Measurements from ENCODE around the gene EXOC6. TPM values are rescaled to one million over a fixed set of nuclear protein-coding genes. Genes with fewer than 3 reads are reported as not detected.

The EXOC6 gene
- total RNA-seq, 1 donor from 2014 or later: 25.6 TPM

- Histone ChIP-seq H3K4me3 (no peak overlapping the region), H4K20me1 (ENCODE audit: low read depth) (no peaks in the 10 kb centered on the region), H2AFZ (replicated peaks) (no peak overlapping the region), H3K36me3 (no peaks in the 10 kb centered on the region), H3K4me2 (no peak overlapping the region), H3K9ac (no peak overlapping the region), H3K79me2 (ENCODE audit: low read depth) (no peaks in the 10 kb centered on the region), H3K4me1 (no peaks in the 10 kb centered on the region), H3K9me3 (ENCODE audit: low read depth) (no peaks in the 10 kb centered on the region), H3K27ac (no peak overlapping the region), H3K27me3 (no peaks in the 10 kb centered on the region), H3F3A (ENCODE audit: low read depth) (no peaks in the 10 kb centered on the region)
- Mint-ChIP-seq H3K36me3 (no peaks in the 10 kb centered on the region), H3K27me3 (ENCODE audit: insufficient read depth, low read depth) (peaks cover 10% of the 10 kb centered on the region), H3K27ac (no peak overlapping the region), H3K4me1 (peaks cover 5% of the 10 kb centered on the region), H3K9me3 (peaks cover 2% of the 10 kb centered on the region), H3K4me3 (no peak overlapping the region)
- no peak for TF ChIP-seq EZH2 (IDR thresholded peaks at IDR 0.05)
- TF ChIP-seq, protein P1, sequence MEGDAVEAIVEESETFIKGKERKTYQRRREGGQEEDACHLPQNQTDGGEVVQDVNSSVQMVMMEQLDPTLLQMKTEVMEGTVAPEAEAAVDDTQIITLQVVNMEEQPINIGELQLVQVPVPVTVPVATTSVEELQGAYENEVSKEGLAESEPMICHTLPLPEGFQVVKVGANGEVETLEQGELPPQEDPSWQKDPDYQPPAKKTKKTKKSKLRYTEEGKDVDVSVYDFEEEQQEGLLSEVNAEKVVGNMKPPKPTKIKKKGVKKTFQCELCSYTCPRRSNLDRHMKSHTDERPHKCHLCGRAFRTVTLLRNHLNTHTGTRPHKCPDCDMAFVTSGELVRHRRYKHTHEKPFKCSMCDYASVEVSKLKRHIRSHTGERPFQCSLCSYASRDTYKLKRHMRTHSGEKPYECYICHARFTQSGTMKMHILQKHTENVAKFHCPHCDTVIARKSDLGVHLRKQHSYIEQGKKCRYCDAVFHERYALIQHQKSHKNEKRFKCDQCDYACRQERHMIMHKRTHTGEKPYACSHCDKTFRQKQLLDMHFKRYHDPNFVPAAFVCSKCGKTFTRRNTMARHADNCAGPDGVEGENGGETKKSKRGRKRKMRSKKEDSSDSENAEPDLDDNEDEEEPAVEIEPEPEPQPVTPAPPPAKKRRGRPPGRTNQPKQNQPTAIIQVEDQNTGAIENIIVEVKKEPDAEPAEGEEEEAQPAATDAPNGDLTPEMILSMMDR (IDR thresholded peaks at IDR 0.05): no peak
- no peak for DNase-seq (ENCODE audit: low spot score)
These were observed 22.3 kb upstream of the EXOC6 start for GRCh38 chr10:92826061-92826460.

- TF ChIP-seq EZH2phosphoT487 (IDR thresholded peaks at IDR 0.05) (no peak), EZH2 (IDR thresholded peaks at IDR 0.05) (no peak)
- TF ChIP-seq, protein P1 (IDR thresholded peaks at IDR 0.05): no peak
- no peaks in the 10 kb centered on the region for H3K9me3 Mint-ChIP-seq
- Histone ChIP-seq H3F3A (ENCODE audit: low read depth) (no peaks in the 10 kb centered on the region), H4K20me1 (ENCODE audit: low read depth) (no peaks in the 10 kb centered on the region), H3K4me1 (no peaks in the 10 kb centered on the region), H3K4me2 (no peak overlapping the region), H3K9ac (no peak overlapping the region), H3K27me3 (no peaks in the 10 kb centered on the region), H3K36me3 (no peaks in the 10 kb centered on the region), H2AFZ (replicated peaks) (no peak overlapping the region), H3K27ac (no peak overlapping the region), H3K4me3 (no peak overlapping the region), H3K9me3 (ENCODE audit: low read depth) (no peaks in the 10 kb centered on the region), H3K79me2 (ENCODE audit: low read depth) (no peaks in the 10 kb centered on the region)
- no peaks in the 10 kb centered on the region for H3K36me3 Mint-ChIP-seq
- peaks cover 7% of the 10 kb centered on the region for H3K27me3 Mint-ChIP-seq (ENCODE audit: insufficient read depth, low read depth)
- H3K27ac Mint-ChIP-seq: no peak overlapping the region
- no peak overlapping the region for H3K4me3 Mint-ChIP-seq
- DNase-seq (ENCODE audit: low spot score): no peak
- H3K4me1 Mint-ChIP-seq: peaks cover 5% of the 10 kb centered on the region
These were observed 21.8 kb upstream of the EXOC6 start for GRCh38 chr10:92826504-92826903.

DNA sequence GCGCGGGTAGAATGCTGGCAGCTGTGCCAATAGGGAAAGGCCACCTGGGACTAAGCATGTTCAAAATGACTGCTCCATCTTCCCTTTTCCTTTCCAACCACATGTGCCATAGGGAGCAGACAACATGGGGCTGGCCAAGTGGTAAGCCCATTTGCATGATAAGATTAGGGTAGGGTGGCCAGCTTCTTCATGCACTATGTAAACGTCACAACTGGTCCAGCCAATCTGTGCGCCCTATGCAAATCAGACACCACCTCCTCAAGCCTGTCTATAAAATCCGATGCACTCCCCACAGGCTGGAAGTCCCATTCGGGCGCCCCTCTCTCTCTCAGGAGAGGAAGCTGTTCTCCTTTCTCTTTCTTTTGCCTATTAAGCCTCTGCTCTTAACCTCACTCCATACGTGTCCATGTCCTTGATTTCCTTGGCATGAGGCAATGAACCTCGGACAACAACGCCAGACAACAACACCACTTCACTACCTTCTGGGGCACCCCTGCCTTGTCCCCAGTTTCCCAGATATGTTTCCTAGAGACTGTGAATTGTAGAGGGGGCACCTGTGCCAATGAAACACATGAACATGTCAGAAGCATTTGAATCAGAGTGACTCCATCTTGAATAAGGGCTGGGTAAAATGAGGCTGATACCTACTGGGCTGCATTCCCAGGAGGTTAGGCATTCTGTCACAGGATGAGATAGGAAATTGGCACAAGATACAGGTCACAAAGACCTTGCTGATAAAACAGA lies 19.1 kb upstream of the EXOC6 start:
- Histone ChIP-seq H3K36me3 (no peaks in the 10 kb centered on the region), H2AFZ (replicated peaks) (no peak overlapping the region), H3K4me3 (no peak overlapping the region), H4K20me1 (ENCODE audit: low read depth) (no peaks in the 10 kb centered on the region), H3K4me2 (no peak overlapping the region), H3K9me3 (ENCODE audit: low read depth) (no peaks in the 10 kb centered on the region), H3K4me1 (no peaks in the 10 kb centered on the region), H3F3A (ENCODE audit: low read depth) (no peaks in the 10 kb centered on the region), H3K9ac (no peak overlapping the region), H3K27me3 (no peaks in the 10 kb centered on the region), H3K79me2 (ENCODE audit: low read depth) (no peaks in the 10 kb centered on the region), H3K27ac (no peak overlapping the region)
- no peak overlapping the region for H3K27ac Mint-ChIP-seq
- H3K4me1 Mint-ChIP-seq: no peaks in the 10 kb centered on the region
- H3K4me3 Mint-ChIP-seq: no peak overlapping the region
- no peaks in the 10 kb centered on the region for H3K9me3 Mint-ChIP-seq
- H3K27me3 Mint-ChIP-seq (ENCODE audit: insufficient read depth, low read depth): peaks cover 7% of the 10 kb centered on the region
- TF ChIP-seq EZH2phosphoT487 (IDR thresholded peaks at IDR 0.05) (no peak), EZH2 (IDR thresholded peaks at IDR 0.05) (no peak)
- TF ChIP-seq, protein P1 (IDR thresholded peaks at IDR 0.05): no peak
- H3K36me3 Mint-ChIP-seq: no peaks in the 10 kb centered on the region
- DNase-seq (ENCODE audit: low spot score): peak; percentile 20
